B cell (primary cell): Measurements from ENCODE around the gene NRXN2. TPM values are rescaled to one million over a fixed set of nuclear protein-coding genes. Genes with fewer than 3 reads are reported as not detected.

Experiments used
- ATAC-seq: fragments of 200-7000 bp; cut with Tn5 transposase; one replicate; pipeline ENCODE4 v1.10.0; 2021; ENCODE audit warnings: low read depth, mild to moderate bottlenecking, moderate number of reproducible peaks, moderate library complexity
- CTCF ChIA-PET: fragments of 350-600 bp; sonication (Branson Sonifier 250); formaldehyde crosslinking; loops from one replicate; lab custom pipeline; 2021; ENCODE audit warnings: antibody characterized with exemption, inconsistent platforms; lab: Charles Lee
- POLR2A ChIA-PET: fragments of 350-600 bp; sonication (Branson Sonifier 250); formaldehyde crosslinking; loops from one replicate; lab custom pipeline; 2021; ENCODE audit warnings: antibody characterized with exemption; lab: Charles Lee
- DNase-seq: peaks from one replicate; pipeline ENCODE4 v3.0.0; 2013
- H2AFZ ChIP-seq: 2 replicates; pipeline ENCODE4 v1.6.1; 2012; ENCODE audit warnings: mild to moderate bottlenecking, low read depth, low read length; ENCODE audit not compliant: insufficient read depth, poor library complexity, severe bottlenecking
- H3K27ac ChIP-seq, 2 donors: 1 replicate in 1 of 2; 2 replicates in 1 of 2; pipeline ENCODE4 v1.5.1; 2012 to 2013; ENCODE audit warnings: low read length in 2 of 2, mild to moderate bottlenecking in 2 of 2, moderate library complexity in 1 of 2
- H3K27me3 ChIP-seq, 4 experiments: fragments of 200-600 bp in 1 of 4; sonication (generic) in 1 of 4; replicated peaks in 1 of 4; 1 replicate in 2 of 4; 2 replicates in 2 of 4; pipeline versions ENCODE4 v1.6.1 to v1.7.0; 2013 to 2016; ENCODE audit warnings: low read length in 3 of 4, mild to moderate bottlenecking in 2 of 4, mixed read lengths in 1 of 4, moderate library complexity in 1 of 4; ENCODE audit not compliant: insufficient read depth in 4 of 4, control insufficient read depth in 3 of 4; ENCODE audit errors: control extremely low read depth in 1 of 4
- H3K36me3 ChIP-seq, 2 experiments: replicated peaks in 1 of 2; 1 replicate in 1 of 2; 2 replicates in 1 of 2; pipeline versions ENCODE4 v1.6.1 to v1.7.1; 2013; ENCODE audit warnings: low read length in 1 of 2; ENCODE audit not compliant: insufficient read depth in 2 of 2, control insufficient read depth in 1 of 2; ENCODE audit errors: control extremely low read depth in 1 of 2, extremely low read depth in 1 of 2
- H3K4me1 ChIP-seq, 2 donors: fragments of 200-600 bp in 1 of 2; sonication (generic) in 1 of 2; 1 replicate in 1 of 2; 2 replicates in 1 of 2; pipeline versions ENCODE4 v1.5.1 to v1.6.1; 2013 to 2017; ENCODE audit warnings: low read length in 2 of 2; ENCODE audit not compliant: control insufficient read depth in 2 of 2, insufficient read depth in 2 of 2
- H3K4me2 ChIP-seq: replicated peaks from 2 replicates; pipeline ENCODE3; 2012; ENCODE audit warnings: mild to moderate bottlenecking, low read depth, low read length; ENCODE audit not compliant: poor library complexity, severe bottlenecking
- H3K4me3 ChIP-seq, 5 experiments: fragments of 200-600 bp in 1 of 5; sonication (generic) in 1 of 5; 1 replicate in 3 of 5; 2 replicates in 2 of 5; pipeline versions ENCODE4 v1.5.1 to v1.7.0; 2011 to 2016; ENCODE audit warnings: low read length in 4 of 5, mild to moderate bottlenecking in 4 of 5, low read depth in 2 of 5, control low read depth in 1 of 5, moderate library complexity in 1 of 5; ENCODE audit not compliant: insufficient read depth in 1 of 5; ENCODE audit errors: control extremely low read depth in 1 of 5, extremely low read depth in 1 of 5
- H3K79me2 ChIP-seq: fragments of 200-600 bp; sonication (generic); one replicate; pipeline ENCODE4 v1.6.0; 2016; ENCODE audit warnings: low read length; ENCODE audit not compliant: control insufficient read depth, insufficient read depth
- H3K9ac ChIP-seq: fragments of 200-600 bp; sonication (generic); 2 replicates; pipeline ENCODE4 v1.6.1; 2017; ENCODE audit warnings: mild to moderate bottlenecking, low read length, moderate library complexity
- H3K9me3 ChIP-seq, 3 donors: one replicate each; pipeline versions ENCODE4 v1.6.1 to v1.7.1; 2013; ENCODE audit warnings: low read length in 2 of 3; ENCODE audit not compliant: control insufficient read depth in 2 of 3, insufficient read depth in 1 of 3; ENCODE audit errors: control extremely low read depth in 1 of 3
- H4K20me1 ChIP-seq: 2 replicates; pipeline ENCODE4 v1.6.0; 2012; ENCODE audit warnings: mild to moderate bottlenecking, low read length; ENCODE audit not compliant: insufficient read depth, control insufficient read depth, poor library complexity, severe bottlenecking
- H3K27ac Mint-ChIP-seq: one replicate; pipeline ENCODE4 v1.8.0; 2021; ENCODE audit warnings: mixed read lengths
- H3K27me3 Mint-ChIP-seq: one replicate; pipeline ENCODE4 v1.8.0; 2021; ENCODE audit warnings: mixed read lengths
- H3K4me1 Mint-ChIP-seq: one replicate; pipeline ENCODE4 v1.8.0; 2021; ENCODE audit warnings: mixed read lengths
- H3K4me3 Mint-ChIP-seq: one replicate; pipeline ENCODE4 v1.8.0; 2021; ENCODE audit warnings: mixed read lengths
- H3K9me3 Mint-ChIP-seq: one replicate; pipeline ENCODE4 v1.8.0; 2022; ENCODE audit warnings: mixed read lengths; ENCODE audit not compliant: insufficient read depth
- CTCF ChIP-seq: fragments of 200-600 bp; IDR thresholded peaks from one replicate; pipeline ENCODE4 v1.8.0; 2022; ENCODE audit warnings: antibody characterized with exemption, mild to moderate bottlenecking
- EZH2 ChIP-seq: IDR thresholded peaks from 2 replicates; pipeline ENCODE4 v1.6.1; 2012; ENCODE audit warnings: borderline replicate concordance, low read depth, mild to moderate bottlenecking, moderate library complexity, low read length; ENCODE audit not compliant: insufficient read depth, poor library complexity, severe bottlenecking
- WGBS: methylation state at CpG from one replicate; pipeline ENCODE4 v1.1.5; 2013; ENCODE audit warnings: missing lambda C conversion rate; ENCODE audit not compliant: insufficient coverage; 5-methylcytosine and 5-hydroxymethylcytosine counted together
- intact Hi-C: fragments of 100-400 bp; cut with micrococcal nuclease; formaldehyde crosslinking; loops from one replicate; pipeline ENCODE4 v1.10.0; 2022
- polyA plus RNA-seq: library from polyadenylated mRNA; depleted of rRNA; stranded (reverse); fragments of >200 nt; gene quantifications from 2 replicates; pipeline ENCODE4 v1.2.3, GENCODE V29; 2012
- total RNA-seq, 2 donors: library from RNA; stranded (reverse); fragments of 120-200 nt in 1 of 2; gene quantifications; 1 replicate in 1 of 2; 2 replicates in 1 of 2; pipeline versions ENCODE4 v1.2.3 to v1.2.4, GENCODE V29; 2013 to 2022

NRXN2 gene
- total and polyA plus RNA-seq, 2 donors (not counting 1 experiment from before 2014, with no cell fraction given), result 0.01 to 0.52 TPM

GRCh38 chr11:64718780-64719124 lies 4.2 kb downstream of the NRXN2 start:
- WGBS, result 86% methylated on average over 4 of the region's 4 CpGs
- no peak overlapping the region for H3K4me2 ChIP-seq
- ChIA-PET CTCF (no interaction called here), POLR2A (interaction anchor here (0.9 kb wide), 1 partner anchor 9 kb away, joined by 3 read pairs; no protein-coding TSS in a partner anchor)
- H3K27ac ChIP-seq, result no peak overlapping the region
- peaks cover 7 to 10% of the 10 kb centered on the region in 2 donors for H3K4me1 ChIP-seq
- Mint-ChIP-seq H3K4me1 (peaks cover 17% of the 10 kb centered on the region), H3K4me3 (no peak overlapping the region), H3K27me3 (peaks cover 71% of the 10 kb centered on the region), H3K9me3 (no peaks in the 10 kb centered on the region), H3K27ac (no peak overlapping the region)
- peaks cover 0 to 78% (median 25%) of the 10 kb centered on the region in 4 experiments for H3K27me3 ChIP-seq
- intact Hi-C loops, result no loop called here
- ATAC-seq (no peak), DNase-seq (no peak)
- H3K9me3 ChIP-seq, result peaks cover 0 to 10% (median 0%) of the 10 kb centered on the region in 3 donors
- no peaks in the 10 kb centered on the region for H3K36me3 ChIP-seq
- H4K20me1 ChIP-seq, result peaks cover 4% of the 10 kb centered on the region
- TF ChIP-seq EZH2, result no peak
- no peak for TF ChIP-seq CTCF
- no peak overlapping the region for H3K9ac ChIP-seq
- H2AFZ ChIP-seq, result no peak overlapping the region
- H3K79me2 ChIP-seq, result no peaks in the 10 kb centered on the region
- H3K4me3 ChIP-seq, result no peak overlapping the region

GRCh38 chr11:64718084-64718779 lies 4.8 kb downstream of the NRXN2 start:
- H3K4me2 ChIP-seq, result no peak overlapping the region
- H3K4me1 ChIP-seq, result peaks cover 5% of the 10 kb centered on the region in 2 donors
- Mint-ChIP-seq H3K4me3 (no peak overlapping the region), H3K4me1 (peaks cover 14% of the 10 kb centered on the region), H3K27me3 (peaks cover 71% of the 10 kb centered on the region), H3K27ac (no peak overlapping the region), H3K9me3 (no peaks in the 10 kb centered on the region)
- ATAC-seq, result no peak
- no peaks in the 10 kb centered on the region for H4K20me1 ChIP-seq
- no peak overlapping the region for H3K9ac ChIP-seq
- no peak for DNase-seq
- TF ChIP-seq EZH2, result no peak
- no peak for TF ChIP-seq CTCF
- H3K4me3 ChIP-seq, result no peak overlapping the region
- peaks cover 0 to 10% (median 0%) of the 10 kb centered on the region in 3 donors for H3K9me3 ChIP-seq
- no peaks in the 10 kb centered on the region for H3K36me3 ChIP-seq
- 88% methylated on average over 13 of the region's 15 CpGs for WGBS
- ChIA-PET CTCF (no interaction called here), POLR2A (interaction anchor here (0.6 to 0.9 kb wide), 2 partner anchors 9 to 80 kb away, joined by 3 to 4 read pairs; no protein-coding TSS in a partner anchor)
- H3K27ac ChIP-seq, result no peak overlapping the region
- peaks cover 0 to 79% (median 25%) of the 10 kb centered on the region in 4 experiments for H3K27me3 ChIP-seq
- intact Hi-C loops, result no loop called here
- no peaks in the 10 kb centered on the region for H3K79me2 ChIP-seq
- H2AFZ ChIP-seq, result no peak overlapping the region
